GM21529 (cell line): ENCODE results near the gene CPN1.

Source experiments
- ATAC-seq: cut with Tn5 transposase; IDR thresholded peaks from one replicate; pipeline ENCODE4 v1.9.1; 2021; ENCODE audit not compliant: unreplicated experiment

The CPN1 gene

DNA sequence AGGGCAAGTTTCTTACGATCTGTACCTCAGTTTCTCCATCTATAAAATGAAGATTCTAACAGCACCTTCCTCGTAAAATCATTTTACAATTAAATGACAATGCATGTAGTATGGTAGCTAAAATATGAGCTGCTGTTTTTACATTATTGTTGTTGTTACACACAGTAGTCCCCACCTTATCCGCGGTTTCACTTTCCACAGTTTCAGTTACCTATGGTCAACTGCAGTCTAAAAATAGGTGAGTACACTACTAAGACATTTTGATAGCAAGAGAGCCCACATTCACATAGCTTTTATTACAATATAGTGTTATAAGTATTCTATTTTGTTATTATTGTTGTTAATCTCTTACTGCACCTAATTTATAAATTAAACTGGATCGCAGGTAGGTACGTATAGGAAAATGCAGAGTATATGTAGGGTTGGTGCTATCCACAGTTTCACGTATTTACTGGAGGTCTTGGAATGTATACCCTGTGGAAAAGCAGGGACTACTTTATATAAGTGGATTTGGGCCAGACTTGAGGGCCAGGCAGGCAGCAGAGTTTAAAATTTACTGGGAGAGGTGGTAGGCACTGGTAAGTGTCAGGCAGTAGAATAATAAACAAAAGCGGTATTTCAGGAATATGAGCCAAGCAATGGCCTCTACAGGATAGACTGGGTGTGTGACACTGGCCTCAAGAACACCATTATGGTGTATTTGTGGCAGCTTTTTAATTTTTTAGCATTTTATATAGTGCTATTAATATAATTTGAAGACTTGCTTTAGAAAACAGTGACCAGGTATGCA, 82.2 kb downstream of the CPN1 start:
- no peak for ATAC-seq

- no peak for ATAC-seq
Observed at GRCh38 chr10:99998889-99999288, 82.8 kb downstream of the CPN1 start.

DNA sequence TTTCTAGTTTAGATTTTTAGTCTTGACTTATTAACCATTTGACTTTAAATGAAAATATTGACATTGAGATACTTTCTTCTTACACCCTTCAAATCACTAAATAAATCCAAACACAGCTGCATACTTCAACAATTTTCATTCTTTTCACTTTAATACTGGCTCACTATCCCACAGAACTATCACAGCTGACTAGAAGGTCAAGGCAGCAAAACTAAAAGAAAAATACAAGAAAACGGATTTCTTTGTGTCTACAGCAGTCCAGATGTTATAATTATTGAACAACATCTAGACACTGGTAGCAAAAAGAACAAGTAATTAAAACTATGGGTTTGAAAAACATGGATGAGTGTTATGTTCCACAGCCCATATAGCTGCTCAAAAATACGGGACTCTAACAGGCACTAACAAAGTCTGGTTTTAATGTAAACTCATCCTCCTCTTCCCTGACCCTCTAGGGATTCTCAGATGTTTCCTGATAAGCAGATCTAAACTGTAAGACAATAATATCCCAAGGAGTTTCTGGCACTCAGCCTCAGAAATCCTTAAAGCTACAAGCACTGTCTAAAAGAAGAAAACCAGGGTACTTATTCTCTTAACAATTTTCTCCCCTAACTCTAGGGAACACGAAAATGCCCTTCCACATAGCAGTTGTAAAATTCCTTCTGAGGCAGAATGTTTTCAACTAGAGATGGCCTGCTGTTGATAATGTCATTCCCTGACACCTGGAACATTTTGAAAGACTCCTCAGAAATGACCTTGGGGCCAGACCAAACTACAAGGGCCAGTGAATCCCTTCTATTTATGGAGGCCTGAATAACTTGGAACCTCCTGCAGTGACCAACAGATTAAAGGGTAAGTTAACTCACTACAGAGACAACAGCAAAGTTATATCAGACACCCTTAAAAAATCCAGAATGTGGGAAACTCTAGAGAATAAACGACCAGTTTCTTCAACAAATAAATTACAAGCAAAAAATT, 84.7 kb downstream of the CPN1 start:
- no peak for ATAC-seq

GRCh38 chr10:99995713-99996112, 86.0 kb downstream of the CPN1 start:
- no peak for ATAC-seq

DNA sequence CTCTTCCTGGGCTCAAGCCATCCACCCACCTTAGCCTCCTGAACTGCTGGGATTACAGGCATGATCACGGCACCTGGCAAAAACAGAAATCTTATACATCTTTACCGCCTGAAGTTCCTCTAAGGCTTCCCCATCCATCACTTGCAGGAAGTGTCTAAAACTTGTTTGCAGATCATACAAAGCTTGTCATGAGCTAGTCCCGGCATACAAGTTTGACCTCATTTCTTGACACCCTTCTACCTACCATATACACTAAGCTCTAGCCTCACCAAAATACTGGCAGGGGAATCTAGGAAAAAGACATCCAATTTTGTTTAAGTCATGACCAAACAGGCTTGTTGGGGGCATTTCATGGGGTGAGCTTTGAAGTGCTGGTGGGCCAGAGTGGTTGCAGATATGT, 86.4 kb downstream of the CPN1 start:
- no peak for ATAC-seq

GRCh38 chr10:99994801-99995200, 86.9 kb downstream of the CPN1 start:
- ATAC-seq, result no peak

GRCh38 chr10:99993701-99994689, 87.7 kb downstream of the CPN1 start:
- no peak for ATAC-seq
